Activated CD4-positive, alpha-beta T cell treated with anti-CD3 and anti-CD28 coated beads for 36 hours (primary cell): ENCODE results near the gene TMEM52. TPM values are rescaled to one million over a fixed set of nuclear protein-coding genes. Genes with fewer than 3 reads are reported as not detected.
A peak's percentile ranks its signal among the peaks of the same experiment; 100 is the strongest.

Experiments used
- ATAC-seq: fragments of 200-7000 bp; cut with Tn5 transposase; one replicate; pipeline ENCODE4 v1.10.0; 2021; ENCODE audit warnings: mild to moderate bottlenecking, moderate library complexity
- CTCF ChIA-PET: fragments of 350-600 bp; sonication (Branson Sonifier 250); formaldehyde crosslinking; loops from one replicate; lab custom pipeline; 2021; ENCODE audit warnings: antibody characterized with exemption; lab: Charles Lee
- POLR2A ChIA-PET: fragments of 350-600 bp; sonication (Branson Sonifier 250); formaldehyde crosslinking; loops from one replicate; lab custom pipeline; 2021; ENCODE audit warnings: antibody characterized with exemption, inconsistent platforms; lab: Charles Lee
- DNase-seq: peaks from one replicate; pipeline ENCODE4 v3.0.0-alpha.2; 2020
- H3K27ac Mint-ChIP-seq: one replicate; pipeline ENCODE4 v1.8.0; 2021; ENCODE audit warnings: mixed read lengths
- H3K27me3 Mint-ChIP-seq: one replicate; pipeline ENCODE4 v1.8.0; 2021; ENCODE audit warnings: mixed read lengths
- H3K36me3 Mint-ChIP-seq: one replicate; pipeline ENCODE4 v1.8.0; 2021; ENCODE audit warnings: low read depth, mixed read lengths
- H3K4me1 Mint-ChIP-seq: one replicate; pipeline ENCODE4 v1.8.0; 2021; ENCODE audit warnings: mixed read lengths
- H3K4me3 Mint-ChIP-seq: one replicate; pipeline ENCODE4 v1.8.0; 2021; ENCODE audit warnings: mild to moderate bottlenecking, moderate library complexity, mixed read lengths
- H3K9me3 Mint-ChIP-seq: one replicate; pipeline ENCODE4 v1.8.0; 2021; ENCODE audit warnings: low read depth, mixed read lengths
- intact Hi-C, 2 experiments: fragments of 100-400 bp; cut with DNase I in 1 of 2; cut with micrococcal nuclease in 1 of 2; formaldehyde crosslinking; loops; one replicate each; pipeline versions ENCODE4 v1.14.2 to v1.15.1; 2022 to 2024; cut with DNase I, micrococcal nuclease
- total RNA-seq, 2 experiments: library from RNA; stranded (reverse); gene quantifications; one replicate each; pipeline ENCODE4 v1.2.3, GENCODE V29; 2021

TMEM52 gene
- total RNA-seq, 2 experiments from 2014 or later, result 0.88 to 1.1 TPM

GRCh38 chr1:1925437-1926345 is 6.6 kb upstream of the TMEM52 start:
- H3K27ac Mint-ChIP-seq, result no peak overlapping the region
- CTCF ChIA-PET, result no interaction called here
- ATAC-seq (no peak), DNase-seq (no peak)
- POLR2A ChIA-PET, result no interaction called here
- no peaks in the 10 kb centered on the region for H3K9me3 Mint-ChIP-seq
- no peaks in the 10 kb centered on the region for H3K27me3 Mint-ChIP-seq
- no peaks in the 10 kb centered on the region for H3K4me1 Mint-ChIP-seq
- no peak overlapping the region for H3K4me3 Mint-ChIP-seq
- H3K36me3 Mint-ChIP-seq, result no peaks in the 10 kb centered on the region
- intact Hi-C loops, result no loop called here

DNA sequence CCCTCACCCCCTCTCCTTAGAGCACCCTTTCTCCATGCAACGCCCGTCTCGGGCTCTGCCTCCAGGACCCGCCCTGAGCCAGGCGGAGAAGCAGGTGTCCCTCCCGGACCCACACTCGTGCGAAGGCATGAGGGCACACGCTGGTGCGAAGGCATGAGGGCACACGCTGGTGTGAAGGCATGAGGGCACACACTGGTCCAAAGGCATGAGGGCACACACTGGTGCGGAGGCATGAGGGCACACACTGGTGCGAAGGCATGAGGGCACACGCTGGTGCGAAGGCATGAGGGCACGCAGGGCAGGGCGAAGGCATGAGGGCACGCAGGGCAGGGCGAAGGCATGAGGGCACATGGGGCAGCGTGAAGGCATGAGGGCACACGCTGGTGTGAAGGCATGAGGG is 5.8 kb upstream of the TMEM52 start:
- no peaks in the 10 kb centered on the region for H3K27me3 Mint-ChIP-seq
- H3K4me3 Mint-ChIP-seq, result no peak overlapping the region
- no peak for ATAC-seq
- H3K36me3 Mint-ChIP-seq, result no peaks in the 10 kb centered on the region
- ChIA-PET CTCF (no interaction called here), POLR2A (no interaction called here)
- no peak for DNase-seq
- no peak overlapping the region for H3K27ac Mint-ChIP-seq
- no peaks in the 10 kb centered on the region for H3K4me1 Mint-ChIP-seq
- intact Hi-C loops, result no loop called here
- no peaks in the 10 kb centered on the region for H3K9me3 Mint-ChIP-seq

DNA sequence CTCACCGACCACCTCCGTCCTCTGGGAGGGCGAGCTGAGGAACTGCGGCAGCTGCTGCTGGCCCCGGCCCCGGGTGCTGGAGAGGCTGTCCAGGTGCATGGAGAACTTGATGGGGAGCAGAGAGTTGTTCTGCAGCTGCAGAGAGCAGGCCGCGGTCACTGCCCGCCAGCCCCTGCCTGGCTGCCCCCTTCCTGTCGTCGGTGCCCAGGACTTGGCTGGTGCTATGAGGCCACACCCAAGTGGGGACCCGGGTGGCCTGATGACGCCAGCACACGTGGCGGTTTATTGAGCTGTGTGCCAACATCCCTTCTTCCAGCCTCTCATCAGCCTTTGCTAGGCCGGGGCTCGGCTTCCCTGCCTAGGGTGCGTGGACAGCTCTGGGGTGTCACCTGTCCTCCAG is 5.3 kb upstream of the TMEM52 start:
- no peak for DNase-seq
- H3K27me3 Mint-ChIP-seq, result no peaks in the 10 kb centered on the region
- POLR2A ChIA-PET, result no interaction called here
- CTCF ChIA-PET, result no interaction called here
- H3K36me3 Mint-ChIP-seq, result no peaks in the 10 kb centered on the region
- H3K9me3 Mint-ChIP-seq, result no peaks in the 10 kb centered on the region
- no peak for ATAC-seq
- no peak overlapping the region for H3K27ac Mint-ChIP-seq
- H3K4me1 Mint-ChIP-seq, result no peaks in the 10 kb centered on the region
- intact Hi-C loops, result no loop called here
- no peak overlapping the region for H3K4me3 Mint-ChIP-seq

GRCh38 chr1:1922956-1923833 is 4.1 kb upstream of the TMEM52 start:
- Mint-ChIP-seq H3K4me1 (peaks cover 3% of the 10 kb centered on the region), H3K27ac (no peak overlapping the region), H3K9me3 (no peaks in the 10 kb centered on the region), H3K27me3 (no peaks in the 10 kb centered on the region), H3K36me3 (no peaks in the 10 kb centered on the region), H3K4me3 (no peak overlapping the region)
- intact Hi-C loops, result no loop called here
- DNase-seq, result no peak
- CTCF ChIA-PET, result interaction anchor here (0.5 to 0.6 kb wide), 2 partner anchors 24 to 60 kb away, joined by 3 read pairs; no protein-coding TSS in a partner anchor
- POLR2A ChIA-PET, result no interaction called here
- no peak for ATAC-seq

GRCh38 chr1:1922702-1922955 is 3.5 kb upstream of the TMEM52 start:
- Mint-ChIP-seq H3K4me3 (no peak overlapping the region), H3K27ac (no peak overlapping the region), H3K36me3 (no peaks in the 10 kb centered on the region), H3K9me3 (no peaks in the 10 kb centered on the region), H3K27me3 (no peaks in the 10 kb centered on the region), H3K4me1 (peaks cover 4% of the 10 kb centered on the region)
- CTCF ChIA-PET, result interaction anchor here (0.5 kb wide), 1 partner anchor 59 kb away, joined by 3 read pairs; no protein-coding TSS in a partner anchor
- intact Hi-C loops, result no loop called here
- ATAC-seq (no peak), DNase-seq (no peak)
- POLR2A ChIA-PET, result no interaction called here

DNA sequence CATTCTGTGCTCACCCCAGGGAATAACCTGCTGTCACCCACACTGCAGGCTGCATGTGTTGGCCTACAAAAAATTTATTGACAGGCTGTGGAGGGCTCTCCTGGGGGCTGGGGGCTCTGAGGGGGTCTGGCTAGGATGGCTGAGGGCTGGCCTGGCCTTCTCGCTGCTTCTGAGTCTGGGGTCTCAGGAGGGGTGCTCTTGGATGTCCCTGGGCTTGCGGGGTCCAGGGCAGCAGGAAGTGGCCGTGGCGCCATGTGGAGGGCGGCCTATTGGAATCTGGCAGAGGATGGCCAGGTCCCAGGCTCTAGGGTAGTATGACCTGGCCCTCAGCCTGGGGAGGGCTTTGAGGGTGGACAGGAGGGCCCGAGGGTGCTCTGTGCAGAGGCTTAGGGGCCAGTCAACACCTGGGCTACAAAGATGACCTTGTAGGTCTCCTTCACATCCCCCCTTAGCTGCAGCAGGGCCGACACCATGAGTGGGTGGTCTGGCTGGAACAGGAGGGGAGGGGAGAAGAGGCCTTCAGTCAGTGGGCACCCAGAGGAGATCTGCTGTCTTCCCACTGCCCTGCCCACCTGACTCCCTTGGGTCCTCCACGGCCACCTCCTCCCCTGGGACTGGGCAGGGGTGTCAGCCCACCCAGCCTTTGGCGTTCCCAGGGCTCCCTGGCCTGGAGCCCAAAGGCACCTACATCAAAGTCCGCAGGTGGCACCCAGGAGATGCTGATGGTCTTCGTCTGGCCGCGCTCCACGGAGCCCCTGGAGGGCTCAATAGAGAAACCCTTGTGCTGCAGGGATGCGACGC is 3.0 kb upstream of the TMEM52 start:
- POLR2A ChIA-PET, result no interaction called here
- no peak for ATAC-seq
- intact Hi-C loops, result no loop called here

GRCh38 chr1:1921459-1921862 is 2.4 kb upstream of the TMEM52 start:
- no peaks in the 10 kb centered on the region for H3K36me3 Mint-ChIP-seq
- H3K9me3 Mint-ChIP-seq, result no peaks in the 10 kb centered on the region
- no peaks in the 10 kb centered on the region for H3K27me3 Mint-ChIP-seq
- no peak overlapping the region for H3K27ac Mint-ChIP-seq
- intact Hi-C loops, result no loop called here
- ChIA-PET CTCF (no interaction called here), POLR2A (no interaction called here)
- H3K4me1 Mint-ChIP-seq, result peaks cover 4% of the 10 kb centered on the region
- H3K4me3 Mint-ChIP-seq, result no peak overlapping the region
- DNase-seq (no peak), ATAC-seq (no peak)

More for the DNA sequence above, 3.0 kb upstream of the TMEM52 start:
- CTCF ChIA-PET, result interaction anchor here (0.5 kb wide), 1 partner anchor 59 kb away, joined by 3 read pairs; no protein-coding TSS in a partner anchor
- Mint-ChIP-seq H3K27me3 (no peaks in the 10 kb centered on the region), H3K9me3 (no peaks in the 10 kb centered on the region), H3K36me3 (no peaks in the 10 kb centered on the region), H3K27ac (no peak overlapping the region), H3K4me3 (no peak overlapping the region), H3K4me1 (peaks cover 4% of the 10 kb centered on the region)
- no peak for DNase-seq

DNA sequence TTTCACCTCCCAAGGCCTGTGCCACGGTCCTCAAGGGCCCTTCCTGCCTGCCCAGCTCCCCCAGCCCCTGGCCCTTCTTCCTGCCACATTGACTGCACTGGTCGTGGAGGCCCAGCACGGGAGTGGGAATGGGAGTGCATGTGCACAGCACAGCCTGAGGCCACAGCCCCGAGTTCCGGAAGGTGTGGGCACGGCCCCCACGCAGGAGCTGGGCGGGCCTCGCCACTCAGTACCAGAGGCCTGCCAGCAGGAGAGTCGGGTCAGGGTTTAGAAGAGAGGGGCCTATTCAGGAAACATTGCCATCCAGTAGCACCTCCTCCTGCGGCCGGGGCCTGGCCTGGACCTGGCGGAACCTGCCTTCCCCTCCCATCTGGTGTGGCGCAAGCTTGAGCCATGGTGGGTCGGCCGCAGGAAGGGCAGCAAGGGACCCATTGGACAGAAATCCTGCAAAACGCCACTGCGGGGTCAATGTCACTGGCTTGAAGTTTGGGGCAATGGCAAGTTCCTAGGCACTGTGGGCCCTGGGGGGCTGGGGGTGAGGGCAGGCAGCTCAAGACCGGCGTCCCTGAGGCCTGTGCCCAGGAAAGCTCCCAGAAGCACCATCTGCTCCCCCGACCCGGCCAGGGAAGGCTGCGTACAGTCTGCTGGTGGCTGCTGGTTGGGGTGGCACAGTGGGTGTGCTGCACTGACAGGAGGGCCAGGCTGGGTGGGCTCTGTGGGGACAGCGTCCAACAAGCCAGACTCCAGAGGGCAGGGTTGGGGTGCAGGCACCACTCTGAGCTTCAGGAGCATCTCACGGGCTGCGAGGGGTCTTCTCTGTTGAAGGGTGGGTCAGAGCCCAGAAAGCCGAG is 1.8 kb upstream of the TMEM52 start:
- H3K4me1 Mint-ChIP-seq, result peaks cover 4% of the 10 kb centered on the region
- H3K36me3 Mint-ChIP-seq, result no peaks in the 10 kb centered on the region
- intact Hi-C loops, result no loop called here
- DNase-seq (no peak), ATAC-seq (no peak)
- H3K27me3 Mint-ChIP-seq, result no peaks in the 10 kb centered on the region
- no peak overlapping the region for H3K27ac Mint-ChIP-seq
- ChIA-PET CTCF (no interaction called here), POLR2A (no interaction called here)
- no peaks in the 10 kb centered on the region for H3K9me3 Mint-ChIP-seq
- no peak overlapping the region for H3K4me3 Mint-ChIP-seq

- peaks cover 4% of the 10 kb centered on the region for H3K4me1 Mint-ChIP-seq
- H3K27me3 Mint-ChIP-seq, result no peaks in the 10 kb centered on the region
- POLR2A ChIA-PET, result no interaction called here
- ATAC-seq (no peak), DNase-seq (no peak)
- intact Hi-C loops, result no loop called here
- no peaks in the 10 kb centered on the region for H3K36me3 Mint-ChIP-seq
- no peak overlapping the region for H3K27ac Mint-ChIP-seq
- H3K4me3 Mint-ChIP-seq, result no peak overlapping the region
- no peaks in the 10 kb centered on the region for H3K9me3 Mint-ChIP-seq
- CTCF ChIA-PET, result no interaction called here
Observed at GRCh38 chr1:1920057-1920607, 1.1 kb upstream of the TMEM52 start.

GRCh38 chr1:1919304-1920056 is 401 bp upstream of the TMEM52 start:
- ChIA-PET CTCF (no interaction called here), POLR2A (no interaction called here)
- H3K4me1 Mint-ChIP-seq, result peaks cover 4% of the 10 kb centered on the region
- intact Hi-C loops, result loop anchor here (1.0 to 2.0 kb wide), 13 partner anchors 10 to 851 kb away; partner anchors contain the start of genes ATAD3B (in 1 of the 2), CDK11B (in 1 of the 2), GNB1 (in 1 of the 2) and MORN1 (in 1 of the 2)
- DNase-seq (peak; percentile 100), ATAC-seq (peak; percentile 92)
- H3K36me3 Mint-ChIP-seq, result no peaks in the 10 kb centered on the region
- H3K27ac Mint-ChIP-seq, result no peak overlapping the region
- no peaks in the 10 kb centered on the region for H3K9me3 Mint-ChIP-seq
- no peaks in the 10 kb centered on the region for H3K27me3 Mint-ChIP-seq
- H3K4me3 Mint-ChIP-seq, result peak overlapping the region; percentile 62
